ENCODE data around the gene HLA-DMA.

GRCh38 chr6:32940656-32941213 is 12.2 kb downstream of the HLA-DMA start, which contains the start of gene HLA-DMB:
- TF ChIP-seq CTCF (IDR thresholded peaks at IDR 0.05) (peak in 1 of 7 experiments; percentile 4), POLR2A (IDR thresholded peaks at IDR 0.05) (peak in 2 of 3 donors; percentile 37 to 72)

Measured in body of pancreas (tissue), 4 donors.